HL-60 (cell line): Measurements from ENCODE around the gene SYNGR4.
"Not testable (repeated sequence)": the region's sequence is repeated elsewhere in the genome, so short reads cannot be mapped to it uniquely, and the experiment has no call there.

Experiments
- DNase-seq, 2 experiments: peaks; one replicate each; pipeline ENCODE4 v3.0.0-alpha.2; 2010 to 2020; ENCODE audit warnings: low read depth in 1 of 2, low spot score in 1 of 2
- H3K27ac ChIP-seq: fragments of 250-450 bp; sonication (Bioruptor Pico); replicated peaks from 2 replicates; pipeline ENCODE4 v1.5.1; 2020; ENCODE audit warnings: mild to moderate bottlenecking, moderate library complexity
- H3K27me3 ChIP-seq: fragments of 250-450 bp; sonication (Bioruptor Pico); 2 replicates; pipeline ENCODE4 v1.5.1; 2021; ENCODE audit warnings: mild to moderate bottlenecking, moderate library complexity; ENCODE audit not compliant: insufficient read depth, poor library complexity, severe bottlenecking
- H3K4me3 ChIP-seq: replicated peaks from 2 replicates; pipeline ENCODE4 v1.5.1; 2011; ENCODE audit warnings: mild to moderate bottlenecking, control low read depth, low read length; ENCODE audit not compliant: insufficient read depth
- CTCF ChIP-seq: IDR thresholded peaks from one replicate; pipeline ENCODE4 v1.5.1; 2011; ENCODE audit warnings: low read length, control low read depth, inconsistent platforms; ENCODE audit not compliant: insufficient read depth
- GABPA ChIP-seq: IDR thresholded peaks from 2 replicates; pipeline ENCODE4 v1.6.1; 2012; ENCODE audit warnings: low read depth
- POLR2AphosphoS5 ChIP-seq: IDR thresholded peaks from 2 replicates; pipeline ENCODE4 v1.6.1; 2012; ENCODE audit warnings: low read depth
- SPI1 ChIP-seq: IDR thresholded peaks from 2 replicates; pipeline ENCODE4 v1.6.1; 2012; ENCODE audit warnings: low read depth, mild to moderate bottlenecking, borderline replicate concordance
- TF ChIP-seq, protein P1 (sequence below): IDR thresholded peaks from 2 replicates; pipeline ENCODE4 v1.6.1; 2012; ENCODE audit warnings: low read depth; ENCODE audit not compliant: insufficient replicate concordance

Gene SYNGR4

GRCh38 chr19:48390188-48391099, 26.3 kb downstream of the SYNGR4 start:
- peaks cover 30% of the 10 kb centered on the region for H3K27me3 ChIP-seq
- TF ChIP-seq, protein P1, sequence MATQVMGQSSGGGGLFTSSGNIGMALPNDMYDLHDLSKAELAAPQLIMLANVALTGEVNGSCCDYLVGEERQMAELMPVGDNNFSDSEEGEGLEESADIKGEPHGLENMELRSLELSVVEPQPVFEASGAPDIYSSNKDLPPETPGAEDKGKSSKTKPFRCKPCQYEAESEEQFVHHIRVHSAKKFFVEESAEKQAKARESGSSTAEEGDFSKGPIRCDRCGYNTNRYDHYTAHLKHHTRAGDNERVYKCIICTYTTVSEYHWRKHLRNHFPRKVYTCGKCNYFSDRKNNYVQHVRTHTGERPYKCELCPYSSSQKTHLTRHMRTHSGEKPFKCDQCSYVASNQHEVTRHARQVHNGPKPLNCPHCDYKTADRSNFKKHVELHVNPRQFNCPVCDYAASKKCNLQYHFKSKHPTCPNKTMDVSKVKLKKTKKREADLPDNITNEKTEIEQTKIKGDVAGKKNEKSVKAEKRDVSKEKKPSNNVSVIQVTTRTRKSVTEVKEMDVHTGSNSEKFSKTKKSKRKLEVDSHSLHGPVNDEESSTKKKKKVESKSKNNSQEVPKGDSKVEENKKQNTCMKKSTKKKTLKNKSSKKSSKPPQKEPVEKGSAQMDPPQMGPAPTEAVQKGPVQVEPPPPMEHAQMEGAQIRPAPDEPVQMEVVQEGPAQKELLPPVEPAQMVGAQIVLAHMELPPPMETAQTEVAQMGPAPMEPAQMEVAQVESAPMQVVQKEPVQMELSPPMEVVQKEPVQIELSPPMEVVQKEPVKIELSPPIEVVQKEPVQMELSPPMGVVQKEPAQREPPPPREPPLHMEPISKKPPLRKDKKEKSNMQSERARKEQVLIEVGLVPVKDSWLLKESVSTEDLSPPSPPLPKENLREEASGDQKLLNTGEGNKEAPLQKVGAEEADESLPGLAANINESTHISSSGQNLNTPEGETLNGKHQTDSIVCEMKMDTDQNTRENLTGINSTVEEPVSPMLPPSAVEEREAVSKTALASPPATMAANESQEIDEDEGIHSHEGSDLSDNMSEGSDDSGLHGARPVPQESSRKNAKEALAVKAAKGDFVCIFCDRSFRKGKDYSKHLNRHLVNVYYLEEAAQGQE: no peak
- TF ChIP-seq POLR2AphosphoS5 (no peak), GABPA (no peak), CTCF (peak; percentile 2)
- H3K27ac ChIP-seq: peak overlapping the region; percentile 81
- peak overlapping the region; percentile 79 for H3K4me3 ChIP-seq
- peak; percentile 72 for DNase-seq

- DNase-seq: peak; percentile 61 to 75
- Histone ChIP-seq H3K27ac (peak within 1 kb of the TSS; percentile 81), H3K27me3 (peaks cover 39% of the 10 kb centered on the region), H3K4me3 (peak within 1 kb of the TSS; percentile 79)
- TF ChIP-seq SPI1: no peak
- TF ChIP-seq POLR2AphosphoS5: no peak
- peak; percentile 94 for TF ChIP-seq CTCF
- TF ChIP-seq, protein P1: no peak
- TF ChIP-seq GABPA: no peak
Measured at GRCh38 chr19:48391100-48392005, 27.2 kb downstream of the SYNGR4 start, which contains the start of gene KDELR1. KDELR1 (minus strand) TSS chr19:48391551; CDS start chr19:48391358, 193 bp downstream.

DNA sequence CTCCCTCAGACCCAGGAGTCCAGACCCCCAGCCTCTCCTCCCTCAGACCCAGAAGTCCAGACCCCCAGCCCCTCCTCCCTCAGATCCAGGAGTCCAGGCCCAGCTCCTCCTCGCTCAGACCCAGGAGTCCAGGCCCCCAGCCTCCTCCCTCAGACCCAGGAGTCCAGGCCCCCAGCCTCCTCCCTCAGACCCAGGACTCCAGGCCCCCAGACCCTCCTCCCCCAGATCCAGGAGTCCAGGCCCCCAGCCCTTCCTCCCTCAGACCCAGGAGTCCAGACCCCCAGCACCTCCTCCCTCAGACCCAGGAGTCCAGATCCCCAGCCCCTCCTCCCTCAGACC, 27.8 kb downstream of the SYNGR4 start:
- H3K27me3 ChIP-seq: peaks cover 44% of the 10 kb centered on the region
- not testable (repeated sequence) for H3K4me3 ChIP-seq, DNase-seq, H3K27ac ChIP-seq

DNA sequence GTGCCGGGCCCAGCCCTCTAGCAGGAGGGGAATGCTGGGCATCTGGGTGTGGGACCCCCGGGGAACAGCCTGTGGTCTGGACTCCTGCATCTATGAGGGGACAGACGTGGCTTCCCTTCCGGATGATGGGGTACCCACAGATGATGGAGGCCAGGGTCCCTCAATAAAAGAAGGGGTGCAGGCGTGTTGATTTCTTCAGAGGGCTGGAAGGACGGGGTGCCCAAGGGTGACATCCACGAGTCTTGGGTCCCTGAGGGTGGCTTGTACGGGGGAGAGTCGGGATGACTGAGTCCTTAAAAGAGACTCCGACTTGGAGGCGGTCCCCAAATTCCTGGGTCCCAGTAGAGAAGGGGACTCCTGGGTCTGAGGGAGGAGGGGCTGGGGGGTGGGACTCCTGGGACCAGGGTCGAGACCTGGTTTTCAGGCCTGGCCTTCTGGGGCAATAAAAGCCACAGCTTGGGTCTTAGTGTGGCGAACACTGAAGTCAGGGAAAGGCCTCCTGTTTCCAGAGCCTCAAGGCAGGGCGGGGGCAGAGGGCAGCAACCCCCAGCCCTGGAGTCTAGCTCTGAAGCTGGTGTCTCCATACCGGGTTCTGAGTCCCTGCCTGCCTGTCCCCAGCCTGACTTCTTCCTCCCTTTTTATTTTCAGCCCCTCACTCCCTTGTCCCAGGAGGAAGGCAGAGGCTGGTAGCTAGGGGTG, 28.8 kb downstream of the SYNGR4 start:
- Histone ChIP-seq H3K27ac (no peak overlapping the region), H3K27me3 (peaks cover 52% of the 10 kb centered on the region), H3K4me3 (no peak overlapping the region)
- no peak for DNase-seq
- TF ChIP-seq, protein P1: no peak
- TF ChIP-seq CTCF (no peak), POLR2AphosphoS5 (no peak), GABPA (no peak), SPI1 (no peak)
